GM12878 (cell line): ENCODE measurements around the gene ITIH5. TPM values are rescaled to one million over a fixed set of nuclear protein-coding genes. Genes with fewer than 3 reads are reported as not detected.

Experiments
- ATAC-seq: fragments of 200-7000 bp; cut with Tn5 transposase; 3 replicates; pipeline ENCODE4 v1.9.1; 2020; ENCODE audit warnings: mild to moderate bottlenecking, moderate library complexity
- BruUV-seq: library from RNA; stranded (reverse); fragments of 400-500 nt; replicated peaks from 2 replicates; lab custom pipeline; 2021; lab: Mats Ljungman, UMichigan
- CTCF ChIA-PET: fragments of 300-600 bp; sonication (Branson Sonifier 250); formaldehyde crosslinking; extraction: SDS; loops from one replicate; lab custom pipeline; 2021; ENCODE audit warnings: inconsistent platforms; lab: Yijun Ruan, JAX
- POLR2A ChIA-PET: fragments of 350-600 bp; formaldehyde crosslinking; extraction: SDS; loops from one replicate; lab custom pipeline; 2021; ENCODE audit warnings: inconsistent platforms; lab: Charles Lee
- RAD21 ChIA-PET: fragments of 300-600 bp; sonication (Branson Sonifier 250); formaldehyde crosslinking; loops from one replicate; lab custom pipeline; 2023; ENCODE audit warnings: antibody characterized with exemption; ENCODE audit not compliant: unreplicated experiment; lab: Charles Lee
- SMC1A ChIA-PET: fragments of 300-600 bp; sonication (Branson Sonifier 250); formaldehyde crosslinking; loops from one replicate; lab custom pipeline; 2023; ENCODE audit not compliant: unreplicated experiment, uncharacterized antibody; lab: Charles Lee
- DNase-seq: peaks from one replicate; pipeline ENCODE4 v3.0.0-alpha.2; 2011; ENCODE audit warnings: low read depth, low spot score
- FAIRE-seq: peaks from 3 replicates; lab custom pipeline; 2011; peaks lifted over from hg19 to GRCh38; lab: Jason Lieb, UNC
- H2AFZ ChIP-seq: 2 replicates; pipeline ENCODE4 v1.6.0; 2011; ENCODE audit warnings: low read depth, low read length, control low read depth; ENCODE audit not compliant: control insufficient read depth
- H3K27ac ChIP-seq: 2 replicates; pipeline ENCODE4 v1.5.1; 2011; ENCODE audit warnings: control low read depth; ENCODE audit not compliant: control insufficient read depth, insufficient read depth
- H3K27me3 ChIP-seq, 2 experiments: replicated peaks in 1 of 2; 2 replicates each; pipeline versions ENCODE4 v1.6.0 to v1.6.1; 2011; ENCODE audit warnings: low read length in 1 of 2; ENCODE audit not compliant: control insufficient read depth in 2 of 2, insufficient read depth in 2 of 2
- H3K36me3 ChIP-seq, 2 experiments: 2 replicates each; pipeline ENCODE4 v1.5.1; 2011; ENCODE audit warnings: low read length in 1 of 2; ENCODE audit not compliant: control insufficient read depth in 2 of 2, insufficient read depth in 2 of 2
- H3K4me1 ChIP-seq: 2 replicates; pipeline ENCODE4 v1.6.1; 2011; ENCODE audit warnings: mild to moderate bottlenecking, low read length, moderate library complexity, mixed read lengths; ENCODE audit not compliant: control insufficient read depth, insufficient read depth
- H3K4me2 ChIP-seq: 2 replicates; pipeline ENCODE4 v1.6.0; 2011; ENCODE audit warnings: control low read depth; ENCODE audit not compliant: control insufficient read depth, insufficient read depth
- H3K4me3 ChIP-seq: fragments of 200-600 bp; sonication (generic); 2 replicates; pipeline ENCODE4 v1.5.1; 2016
- H3K79me2 ChIP-seq: 2 replicates; pipeline ENCODE4 v1.6.0; 2011; ENCODE audit warnings: low read length; ENCODE audit not compliant: control insufficient read depth, insufficient read depth
- H3K9ac ChIP-seq: 2 replicates; pipeline ENCODE4 v1.8.0; 2011; ENCODE audit warnings: low read length, control low read depth, mixed read lengths; ENCODE audit not compliant: control insufficient read depth, insufficient read depth
- H3K9me3 ChIP-seq: replicated peaks from 3 replicates; pipeline ENCODE4 v1.5.1; 2011; ENCODE audit warnings: mild to moderate bottlenecking, low read length; ENCODE audit not compliant: control insufficient read depth, insufficient read depth
- H4K20me1 ChIP-seq: 2 replicates; pipeline ENCODE4 v1.6.0; 2011; ENCODE audit not compliant: control insufficient read depth, insufficient read depth
- CEBPB ChIP-seq, 2 experiments: fragments of 150-350 bp in 1 of 2; IDR thresholded peaks; 2 replicates each; pipeline ENCODE4 v1.6.1; 2012 to 2014; ENCODE audit warnings: low read depth in 2 of 2, low read length in 2 of 2, borderline replicate concordance in 1 of 2, inconsistent platforms in 1 of 2
- CREB1 ChIP-seq: IDR thresholded peaks from 2 replicates; pipeline ENCODE4 v1.6.1; 2012; ENCODE audit warnings: low read depth, mild to moderate bottlenecking, inconsistent platforms
- ETV6 ChIP-seq, 2 experiments: fragments of 450-650 bp in 1 of 2; IDR thresholded peaks in 1 of 2; conservative IDR thresholded peaks in 1 of 2; 2 replicates each; pipeline ENCODE4 v1.6.1; 2014; ENCODE audit warnings: antibody characterized with exemption in 1 of 2, borderline replicate concordance in 1 of 2, low read depth in 1 of 2, mild to moderate bottlenecking in 1 of 2, moderate library complexity in 1 of 2
- KAT2A ChIP-seq: conservative IDR thresholded peaks from 2 replicates; pipeline ENCODE4 v1.6.1; 2011; ENCODE audit warnings: low read depth, low read length; ENCODE audit not compliant: control insufficient read depth
- SMAD5 ChIP-seq: IDR thresholded peaks from 2 replicates; pipeline ENCODE4 v1.6.1; 2016; ENCODE audit warnings: antibody characterized with exemption, low read depth
- ZNF207 ChIP-seq: fragments of 450-650 bp; IDR thresholded peaks from 2 replicates; pipeline ENCODE4 v1.6.1; 2014; ENCODE audit warnings: antibody characterized with exemption, mild to moderate bottlenecking, borderline replicate concordance
- WGBS: methylation state at CpG from one replicate; pipeline ENCODE4 v1.1.6; 2016; ENCODE audit warnings: low lambda C conversion rate; ENCODE audit not compliant: insufficient replicate concordance, insufficient coverage; ENCODE audit errors: missing lambda C conversion rate; 5-methylcytosine and 5-hydroxymethylcytosine counted together
- in situ Hi-C: fragments of 300-500 bp; cut with MboI; formaldehyde crosslinking; loops from 9 replicates; pipeline ENCODE4 v1.14.3; 2018; ENCODE audit warnings: mixed read lengths
- intact Hi-C: fragments of 100-400 bp; cut with micrococcal nuclease; formaldehyde crosslinking; loops from one replicate; pipeline ENCODE4 v1.14.2; 2022; ENCODE audit not compliant: unreplicated experiment
- polyA plus RNA-seq, 11 experiments: library from polyadenylated mRNA; depleted of rRNA in 4 of 11; unstranded in 6 of 11; stranded (reverse) in 5 of 11; fragments of >200 nt; fragmentation: Nextera tagmentation in 4 of 11; fragmentation: Illumina TruSeq in 1 of 11; extraction: Ambion mirVana in 4 of 11; extraction: Trizol in 1 of 11; gene quantifications; 1 replicate in 1 of 11; 2 replicates in 10 of 11; pipeline versions ENCODE4 v1.2.1 to v1.2.3, GENCODE V29; 2011 to 2016; ENCODE audit warnings: inconsistent platforms in 2 of 11, missing spikeins in 2 of 11, low read depth in 1 of 11
- total RNA-seq, 4 experiments: library from RNA; depleted of rRNA in 3 of 4; stranded (reverse); fragments of >200 nt in 3 of 4; fragmentation: Illumina TruSeq in 1 of 4; extraction: Trizol in 1 of 4; gene quantifications; 2 replicates each; pipeline versions ENCODE4 v1.2.1 to v1.2.3, GENCODE V29; 2013 to 2021

Gene ITIH5
- total and polyA plus RNA-seq, 10 of the 15 experiments (the other 5 are each of a cell fraction or from before 2014, with no cell fraction given), result 0.14 to 0.43 (median 0.21) TPM; not detected in 7

- no peaks in the 10 kb centered on the region for H4K20me1 ChIP-seq
- POLR2A ChIA-PET, result no interaction called here
- 43% methylated on average over 1 of the region's 1 CpG for WGBS
Measured at GRCh38 chr10:7679256-7679655, 12.5 kb upstream of the ITIH5 start.

GRCh38 chr10:7672341-7673134 lies 5.8 kb upstream of the ITIH5 start:
- in situ Hi-C loops, result no loop called here
- Histone ChIP-seq H3K79me2 (no peaks in the 10 kb centered on the region), H3K36me3 (no peaks in the 10 kb centered on the region), H3K9ac (no peak overlapping the region), H3K27ac (no peak overlapping the region), H3K9me3 (no peaks in the 10 kb centered on the region), H3K4me3 (no peak overlapping the region), H3K4me1 (no peaks in the 10 kb centered on the region)
- intact Hi-C loops, result no loop called here
- no TSS peak for BruUV-seq
- ChIA-PET POLR2A (no interaction called here), SMC1A (interaction anchor here (1.5 kb wide), 1 partner anchor 13 kb away, joined by 3 read pairs; no protein-coding TSS in a partner anchor)
- TF ChIP-seq CEBPB (IDR thresholded peaks at IDR 0.05; ENCODE audit: borderline replicate concordance in 1 of 2, low read depth in 2 of 2, low read length in 2 of 2) (no peak), ETV6 (conservative IDR thresholded peaks at IDR 0.05 in 1 of 2, IDR thresholded peaks at IDR 0.05 in 1 of 2; ENCODE audit: borderline replicate concordance in 1 of 2, low read depth in 1 of 2) (no peak)
- TF ChIP-seq, all 136 proteins: peak for 0
- ChIA-PET CTCF (no interaction called here), RAD21 (no interaction called here)
- no peak for DNase-seq
- FAIRE-seq, result no peak
- H2AFZ ChIP-seq, result no peak overlapping the region
- ATAC-seq, result no peak
- H4K20me1 ChIP-seq, result no peaks in the 10 kb centered on the region
- H3K4me2 ChIP-seq, result no peak overlapping the region
- no peaks in the 10 kb centered on the region; a peak in 3 of 4 replicates for H3K27me3 ChIP-seq
- 56% methylated on average over 23 of the region's 23 CpGs for WGBS

More at GRCh38 chr10:7679256-7679655, 12.5 kb upstream of the ITIH5 start:
- no peak overlapping the region for H3K4me3 ChIP-seq
- RAD21 ChIA-PET, result no interaction called here
- BruUV-seq, result no TSS peak
- no peak for TF ChIP-seq SMAD5
- no peak for TF ChIP-seq KAT2A
- TF ChIP-seq ZNF207, result no peak
- TF ChIP-seq CREB1, result no peak
- H3K27ac ChIP-seq, result no peak overlapping the region
- no peaks in the 10 kb centered on the region for H3K36me3 ChIP-seq
- H3K4me1 ChIP-seq, result no peaks in the 10 kb centered on the region
- SMC1A ChIA-PET, result no interaction called here
- no peak for FAIRE-seq
- H3K27me3 ChIP-seq, result no peaks in the 10 kb centered on the region
- intact Hi-C loops, result no loop called here
- no peaks in the 10 kb centered on the region for H3K9me3 ChIP-seq
- H3K9ac ChIP-seq, result no peak overlapping the region
- in situ Hi-C loops, result no loop called here
- no peak overlapping the region for H3K4me2 ChIP-seq
- ATAC-seq, result no peak
- CTCF ChIA-PET, result no interaction called here
- no peaks in the 10 kb centered on the region for H3K79me2 ChIP-seq
- DNase-seq, result no peak
- H2AFZ ChIP-seq, result no peak overlapping the region
